Liver (tissue), 9 donors: Measurements from ENCODE around the gene CYP3A5. TPM values are rescaled to one million over a fixed set of nuclear protein-coding genes. Genes with fewer than 3 reads are reported as not detected.

Experiments
- DNase-seq: peaks from one replicate; pipeline ENCODE4 v3.0.0-alpha.2; 2017; ENCODE audit warnings: low spot score
- H3K27ac ChIP-seq, 2 donors: one replicate each; pipeline ENCODE4 v1.7.0; 2013; ENCODE audit warnings: inconsistent platforms in 2 of 2, low read length in 2 of 2, control low read depth in 1 of 2, low read depth in 1 of 2, mild to moderate bottlenecking in 1 of 2
- H3K27me3 ChIP-seq, 4 donors: one replicate each; pipeline versions ENCODE4 v1.6.1 to v1.7.0; 2013; ENCODE audit warnings: low read length in 3 of 4, inconsistent platforms in 1 of 4, mild to moderate bottlenecking in 1 of 4, moderate library complexity in 1 of 4; ENCODE audit not compliant: control insufficient read depth in 4 of 4, insufficient read depth in 4 of 4
- H3K36me3 ChIP-seq, 4 donors: one replicate each; pipeline versions ENCODE4 v1.6.1 to v1.7.0; 2013; ENCODE audit warnings: low read length in 3 of 4, mild to moderate bottlenecking in 3 of 4, low read depth in 1 of 4, moderate library complexity in 1 of 4; ENCODE audit not compliant: control insufficient read depth in 4 of 4, insufficient read depth in 3 of 4
- H3K4me1 ChIP-seq, 4 donors: one replicate each; pipeline versions ENCODE4 v1.6.1 to v1.7.0; 2013; ENCODE audit warnings: low read length in 3 of 4, mild to moderate bottlenecking in 3 of 4, moderate library complexity in 1 of 4; ENCODE audit not compliant: control insufficient read depth in 4 of 4, insufficient read depth in 4 of 4
- H3K4me3 ChIP-seq, 3 donors: one replicate each; pipeline versions ENCODE4 v1.6.1 to v1.7.0; 2013; ENCODE audit warnings: low read length in 3 of 3, control low read depth in 1 of 3, low read depth in 1 of 3, mild to moderate bottlenecking in 1 of 3
- H3K9ac ChIP-seq, 2 donors: one replicate each; pipeline ENCODE4 v1.7.0; 2013; ENCODE audit warnings: low read length in 2 of 2, mild to moderate bottlenecking in 2 of 2, moderate library complexity in 2 of 2, control low read depth in 1 of 2, low read depth in 1 of 2
- H3K9me3 ChIP-seq, 4 donors: one replicate each; pipeline versions ENCODE4 v1.6.1 to v1.7.0; 2013; ENCODE audit warnings: low read length in 3 of 4; ENCODE audit not compliant: control insufficient read depth in 4 of 4
- ATF3 ChIP-seq: IDR thresholded peaks from 2 replicates; pipeline ENCODE4 v1.6.1; 2016; ENCODE audit warnings: antibody characterized with exemption
- EGR1 ChIP-seq, 2 donors: IDR thresholded peaks; 2 replicates each; pipeline ENCODE4 v1.6.1; 2016 to 2018; ENCODE audit warnings: antibody characterized with exemption in 2 of 2, low read depth in 2 of 2
- FOXA1 ChIP-seq: IDR thresholded peaks from 2 replicates; pipeline ENCODE4 v1.6.1; 2016; ENCODE audit warnings: antibody characterized with exemption
- FOXA2 ChIP-seq: IDR thresholded peaks from 2 replicates; pipeline ENCODE4 v1.6.1; 2016; ENCODE audit warnings: antibody characterized with exemption
- GABPA ChIP-seq, 2 donors: IDR thresholded peaks in 1 of 2; conservative IDR thresholded peaks in 1 of 2; 2 replicates each; pipeline ENCODE4 v1.6.1; 2016; ENCODE audit warnings: antibody characterized with exemption in 2 of 2, mild to moderate bottlenecking in 1 of 2, moderate library complexity in 1 of 2
- HNF4A ChIP-seq, 2 donors: conservative IDR thresholded peaks; 2 replicates each; pipeline ENCODE4 v1.6.1; 2016; ENCODE audit warnings: antibody characterized with exemption in 2 of 2, mild to moderate bottlenecking in 2 of 2
- HNF4G ChIP-seq: IDR thresholded peaks from 2 replicates; pipeline ENCODE4 v1.6.1; 2016; ENCODE audit warnings: antibody characterized with exemption
- JUND ChIP-seq, 2 donors: IDR thresholded peaks; 2 replicates each; pipeline ENCODE4 v1.6.1; 2016; ENCODE audit warnings: antibody characterized with exemption in 2 of 2
- MAX ChIP-seq: IDR thresholded peaks from 2 replicates; pipeline ENCODE4 v1.6.1; 2016; ENCODE audit warnings: antibody characterized with exemption
- NR2F2 ChIP-seq: IDR thresholded peaks from 2 replicates; pipeline ENCODE4 v1.6.1; 2016; ENCODE audit warnings: antibody characterized with exemption
- RAD21 ChIP-seq, 2 donors: IDR thresholded peaks; 2 replicates each; pipeline ENCODE4 v1.6.1; 2016; ENCODE audit warnings: antibody characterized with exemption in 2 of 2, mild to moderate bottlenecking in 2 of 2
- SP1 ChIP-seq: IDR thresholded peaks from 2 replicates; pipeline ENCODE4 v1.6.1; 2018; ENCODE audit warnings: antibody characterized with exemption, mild to moderate bottlenecking
- TAF1 ChIP-seq: conservative IDR thresholded peaks from 2 replicates; pipeline ENCODE4 v1.6.1; 2016; ENCODE audit warnings: antibody characterized with exemption, mild to moderate bottlenecking
- YY1 ChIP-seq: IDR thresholded peaks from 2 replicates; pipeline ENCODE4 v1.6.1; 2016; ENCODE audit warnings: antibody characterized with exemption, mild to moderate bottlenecking
- WGBS: extraction: QIAGEN DNeasy Blood & Tissue Kit; methylation state at CpG from one replicate; pipeline ENCODE4 v1.1.7; 2013; 5-methylcytosine and 5-hydroxymethylcytosine counted together
- polyA plus RNA-seq, 2 donors: library from polyadenylated mRNA; stranded (reverse) in 1 of 2; unstranded in 1 of 2; fragments of 200-250 nt in 1 of 2; fragments of >200 nt in 1 of 2; fragmentation: Nextera tagmentation in 1 of 2; extraction: Ambion mirVana in 1 of 2; gene quantifications; one replicate each; pipeline versions ENCODE4 v1.2.1 to v1.2.3, GENCODE V29; 2013 to 2015
- total RNA-seq, 2 donors: library from RNA; depleted of rRNA; stranded (reverse); fragments of >200 nt; gene quantifications; one replicate each; pipeline ENCODE4 v1.2.3, GENCODE V29; 2014
- TF ChIP-seq, protein P1 (sequence below): IDR thresholded peaks from 2 replicates; pipeline ENCODE4 v1.6.1; 2016; ENCODE audit warnings: antibody characterized with exemption, mild to moderate bottlenecking
- TF ChIP-seq, protein P2 (sequence below): fragments of 150-350 bp; IDR thresholded peaks from 2 replicates; pipeline ENCODE4 v1.5.1; 2017; ENCODE audit warnings: improper control_type of control experiment, low read depth, low read length; ENCODE audit not compliant: missing input control
- TF ChIP-seq, protein P3 (sequence below): IDR thresholded peaks from 2 replicates; pipeline ENCODE4 v1.6.1; 2016; ENCODE audit warnings: antibody characterized with exemption
- donor health status: healthy.
- donor health status: healthy.
- donor health status: healthy.
- donor health status: healthy.
- donor health status: healthy.

Gene CYP3A5
- total and polyA plus RNA-seq, 4 donors: 21.9 to 1,413 (median 717) TPM

- TF ChIP-seq, protein P1, sequence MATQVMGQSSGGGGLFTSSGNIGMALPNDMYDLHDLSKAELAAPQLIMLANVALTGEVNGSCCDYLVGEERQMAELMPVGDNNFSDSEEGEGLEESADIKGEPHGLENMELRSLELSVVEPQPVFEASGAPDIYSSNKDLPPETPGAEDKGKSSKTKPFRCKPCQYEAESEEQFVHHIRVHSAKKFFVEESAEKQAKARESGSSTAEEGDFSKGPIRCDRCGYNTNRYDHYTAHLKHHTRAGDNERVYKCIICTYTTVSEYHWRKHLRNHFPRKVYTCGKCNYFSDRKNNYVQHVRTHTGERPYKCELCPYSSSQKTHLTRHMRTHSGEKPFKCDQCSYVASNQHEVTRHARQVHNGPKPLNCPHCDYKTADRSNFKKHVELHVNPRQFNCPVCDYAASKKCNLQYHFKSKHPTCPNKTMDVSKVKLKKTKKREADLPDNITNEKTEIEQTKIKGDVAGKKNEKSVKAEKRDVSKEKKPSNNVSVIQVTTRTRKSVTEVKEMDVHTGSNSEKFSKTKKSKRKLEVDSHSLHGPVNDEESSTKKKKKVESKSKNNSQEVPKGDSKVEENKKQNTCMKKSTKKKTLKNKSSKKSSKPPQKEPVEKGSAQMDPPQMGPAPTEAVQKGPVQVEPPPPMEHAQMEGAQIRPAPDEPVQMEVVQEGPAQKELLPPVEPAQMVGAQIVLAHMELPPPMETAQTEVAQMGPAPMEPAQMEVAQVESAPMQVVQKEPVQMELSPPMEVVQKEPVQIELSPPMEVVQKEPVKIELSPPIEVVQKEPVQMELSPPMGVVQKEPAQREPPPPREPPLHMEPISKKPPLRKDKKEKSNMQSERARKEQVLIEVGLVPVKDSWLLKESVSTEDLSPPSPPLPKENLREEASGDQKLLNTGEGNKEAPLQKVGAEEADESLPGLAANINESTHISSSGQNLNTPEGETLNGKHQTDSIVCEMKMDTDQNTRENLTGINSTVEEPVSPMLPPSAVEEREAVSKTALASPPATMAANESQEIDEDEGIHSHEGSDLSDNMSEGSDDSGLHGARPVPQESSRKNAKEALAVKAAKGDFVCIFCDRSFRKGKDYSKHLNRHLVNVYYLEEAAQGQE: no peak
- TF ChIP-seq, protein P2, sequence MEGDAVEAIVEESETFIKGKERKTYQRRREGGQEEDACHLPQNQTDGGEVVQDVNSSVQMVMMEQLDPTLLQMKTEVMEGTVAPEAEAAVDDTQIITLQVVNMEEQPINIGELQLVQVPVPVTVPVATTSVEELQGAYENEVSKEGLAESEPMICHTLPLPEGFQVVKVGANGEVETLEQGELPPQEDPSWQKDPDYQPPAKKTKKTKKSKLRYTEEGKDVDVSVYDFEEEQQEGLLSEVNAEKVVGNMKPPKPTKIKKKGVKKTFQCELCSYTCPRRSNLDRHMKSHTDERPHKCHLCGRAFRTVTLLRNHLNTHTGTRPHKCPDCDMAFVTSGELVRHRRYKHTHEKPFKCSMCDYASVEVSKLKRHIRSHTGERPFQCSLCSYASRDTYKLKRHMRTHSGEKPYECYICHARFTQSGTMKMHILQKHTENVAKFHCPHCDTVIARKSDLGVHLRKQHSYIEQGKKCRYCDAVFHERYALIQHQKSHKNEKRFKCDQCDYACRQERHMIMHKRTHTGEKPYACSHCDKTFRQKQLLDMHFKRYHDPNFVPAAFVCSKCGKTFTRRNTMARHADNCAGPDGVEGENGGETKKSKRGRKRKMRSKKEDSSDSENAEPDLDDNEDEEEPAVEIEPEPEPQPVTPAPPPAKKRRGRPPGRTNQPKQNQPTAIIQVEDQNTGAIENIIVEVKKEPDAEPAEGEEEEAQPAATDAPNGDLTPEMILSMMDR: no peak
Observed at GRCh38 chr7:99648843-99649242, 31.0 kb downstream of the CYP3A5 start (continued).

GRCh38 chr7:99645590-99645989 is 34.2 kb downstream of the CYP3A5 start:
- no peaks in the 10 kb centered on the region for H3K4me1 ChIP-seq
- peaks cover 0 to 22% (median 12%) of the 10 kb centered on the region in 4 donors for H3K36me3 ChIP-seq
- DNase-seq: no peak
- H3K4me3 ChIP-seq: no peak overlapping the region
- no peak overlapping the region for H3K27ac ChIP-seq
- no peak overlapping the region for H3K9ac ChIP-seq
- no peaks in the 10 kb centered on the region for H3K27me3 ChIP-seq
- WGBS: 94% methylated on average over 1 of the region's 1 CpG
- TF ChIP-seq EGR1 (IDR thresholded peaks at IDR 0.05; ENCODE audit: low read depth in 2 of 2) (no peak), HNF4G (no peak), MAX (no peak), GABPA (IDR thresholded peaks at IDR 0.05 in 1 of 2, conservative IDR thresholded peaks at IDR 0.05 in 1 of 2) (no peak), NR2F2 (no peak)
- no peaks in the 10 kb centered on the region for H3K9me3 ChIP-seq

- Histone ChIP-seq H3K27me3 (no peaks in the 10 kb centered on the region), H3K36me3 (peaks cover 0 to 20% (median 11%) of the 10 kb centered on the region in 4 donors), H3K4me1 (no peaks in the 10 kb centered on the region), H3K27ac (no peak overlapping the region), H3K4me3 (no peak overlapping the region), H3K9me3 (no peaks in the 10 kb centered on the region), H3K9ac (no peak overlapping the region)
- DNase-seq: no peak
- WGBS: 98% methylated on average over 3 of the region's 3 CpGs
- TF ChIP-seq MAX (no peak), FOXA1 (no peak), HNF4G (no peak), JUND (IDR thresholded peaks at IDR 0.05) (no peak), HNF4A (conservative IDR thresholded peaks at IDR 0.05) (no peak), EGR1 (IDR thresholded peaks at IDR 0.05; ENCODE audit: low read depth in 2 of 2) (no peak), ATF3 (no peak), RAD21 (IDR thresholded peaks at IDR 0.05) (no peak), YY1 (no peak), FOXA2 (no peak), GABPA (IDR thresholded peaks at IDR 0.05 in 1 of 2, conservative IDR thresholded peaks at IDR 0.05 in 1 of 2) (no peak), TAF1 (no peak), NR2F2 (no peak), SP1 (no peak)
- TF ChIP-seq, protein P1: no peak
- TF ChIP-seq, protein P3, sequence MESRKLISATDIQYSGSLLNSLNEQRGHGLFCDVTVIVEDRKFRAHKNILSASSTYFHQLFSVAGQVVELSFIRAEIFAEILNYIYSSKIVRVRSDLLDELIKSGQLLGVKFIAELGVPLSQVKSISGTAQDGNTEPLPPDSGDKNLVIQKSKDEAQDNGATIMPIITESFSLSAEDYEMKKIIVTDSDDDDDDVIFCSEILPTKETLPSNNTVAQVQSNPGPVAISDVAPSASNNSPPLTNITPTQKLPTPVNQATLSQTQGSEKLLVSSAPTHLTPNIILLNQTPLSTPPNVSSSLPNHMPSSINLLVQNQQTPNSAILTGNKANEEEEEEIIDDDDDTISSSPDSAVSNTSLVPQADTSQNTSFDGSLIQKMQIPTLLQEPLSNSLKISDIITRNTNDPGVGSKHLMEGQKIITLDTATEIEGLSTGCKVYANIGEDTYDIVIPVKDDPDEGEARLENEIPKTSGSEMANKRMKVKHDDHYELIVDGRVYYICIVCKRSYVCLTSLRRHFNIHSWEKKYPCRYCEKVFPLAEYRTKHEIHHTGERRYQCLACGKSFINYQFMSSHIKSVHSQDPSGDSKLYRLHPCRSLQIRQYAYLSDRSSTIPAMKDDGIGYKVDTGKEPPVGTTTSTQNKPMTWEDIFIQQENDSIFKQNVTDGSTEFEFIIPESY: no peak
Observed at GRCh38 chr7:99644431-99644830, 35.4 kb downstream of the CYP3A5 start.
